Left lung (tissue), 10 donors: ENCODE data around the gene HEG1. TPM values are rescaled to one million over a fixed set of nuclear protein-coding genes. Genes with fewer than 3 reads are reported as not detected.

Experiments used
- ATAC-seq: fragments of 200-7000 bp; cut with Tn5 transposase; one replicate; pipeline ENCODE4 v1.9.1; 2020; ENCODE audit warnings: moderate library complexity
- DNase-seq, 4 donors: peaks; one replicate each; pipeline ENCODE4 v3.0.0-alpha.2; 2013 to 2020
- H3K27ac ChIP-seq, 2 donors: fragments of 200-600 bp; sonication (generic) in 1 of 2; one replicate each; pipeline versions ENCODE4 v1.5.0 to v1.8.0; 2020 to 2021
- H3K27me3 ChIP-seq, 2 donors: fragments of 200-600 bp; sonication (generic) in 1 of 2; one replicate each; pipeline versions ENCODE4 v1.5.0 to v1.8.0; 2020 to 2021
- H3K36me3 ChIP-seq, 2 donors: fragments of 200-600 bp; sonication (generic) in 1 of 2; one replicate each; pipeline versions ENCODE4 v1.5.0 to v1.8.0; 2020 to 2021
- H3K4me1 ChIP-seq, 2 donors: fragments of 200-600 bp; one replicate each; pipeline ENCODE4 v1.8.0; 2021
- H3K4me3 ChIP-seq, 2 donors: fragments of 200-600 bp; sonication (generic) in 1 of 2; one replicate each; pipeline versions ENCODE4 v1.5.0 to v1.8.0; 2020 to 2021; ENCODE audit warnings: mild to moderate bottlenecking in 1 of 2
- H3K9me3 ChIP-seq, 2 donors: fragments of 200-600 bp; sonication (generic) in 1 of 2; one replicate each; pipeline versions ENCODE4 v1.5.0 to v1.8.0; 2020 to 2021
- CTCF ChIP-seq, 2 donors: fragments of 200-600 bp; sonication (generic) in 1 of 2; IDR thresholded peaks; one replicate each; pipeline versions ENCODE4 v1.5.0 to v1.8.0; 2021; ENCODE audit warnings: antibody characterized with exemption in 2 of 2
- intact Hi-C, 2 donors: fragments of 100-400 bp; cut with DNase I; formaldehyde crosslinking; loops; one replicate each; pipeline versions ENCODE4 v1.11.2 to v1.14.2; 2022
- polyA plus RNA-seq, 6 donors: library from polyadenylated mRNA; unstranded; fragments of 120-200 nt; gene quantifications; one replicate each; pipeline ENCODE4 v1.2.1, GENCODE V29; 2013; ENCODE audit not compliant: insufficient read length in 6 of 6
- total RNA-seq, 2 donors: library from RNA; stranded (reverse); fragmentation: NEBNext Ultra II Directional; extraction: Animal tissue kit (Norgen Biotek cat#: 25700); gene quantifications; one replicate each; pipeline ENCODE4 v1.2.1, GENCODE V29; 2021
- donor health status: DM: no; HTN: yes; CAD: no.
- donor health status: DM: no; HTN: no; CAD: no.

HEG1 gene
- total and polyA plus RNA-seq, 8 donors = 43.8 to 132 (median 58.2) TPM

GRCh38 chr3:125042725-125043406 lies 12.9 kb downstream of the HEG1 start:
- H3K9me3 ChIP-seq = no peaks in the 10 kb centered on the region
- H3K36me3 ChIP-seq = no peaks in the 10 kb centered on the region
- ATAC-seq = peak; percentile 46
- H3K27ac ChIP-seq = peak overlapping the region; percentile 79 to 84
- peak in 3 of 4 donors; percentile 36 to 61 (median 49) for DNase-seq
- peaks cover 34 to 74% of the 10 kb centered on the region in 2 donors for H3K4me1 ChIP-seq
- H3K27me3 ChIP-seq = no peaks in the 10 kb centered on the region
- intact Hi-C loops = no loop called here
- H3K4me3 ChIP-seq = no peak overlapping the region
- TF ChIP-seq CTCF (IDR thresholded peaks at IDR 0.05) = no peak

- H3K36me3 ChIP-seq = no peaks in the 10 kb centered on the region
- no peaks in the 10 kb centered on the region for H3K27me3 ChIP-seq
- peak overlapping the region; percentile 30 to 69 for H3K27ac ChIP-seq
- H3K9me3 ChIP-seq = peaks cover 0 to 6% of the 10 kb centered on the region in 2 donors
- intact Hi-C loops = no loop called here
- peak in 2 of 4 donors; percentile 42 to 59 for DNase-seq
- peak; percentile 27 for ATAC-seq
- no peak for TF ChIP-seq CTCF (IDR thresholded peaks at IDR 0.05)
- H3K4me3 ChIP-seq = no peak overlapping the region
- H3K4me1 ChIP-seq = peaks cover 23 to 71% of the 10 kb centered on the region in 2 donors
Observed at GRCh38 chr3:125039131-125040100, 16.4 kb downstream of the HEG1 start.

GRCh38 chr3:125037498-125038150 lies 18.2 kb downstream of the HEG1 start:
- H3K36me3 ChIP-seq = no peaks in the 10 kb centered on the region
- DNase-seq = no peak
- no peak for TF ChIP-seq CTCF (IDR thresholded peaks at IDR 0.05)
- no peak for ATAC-seq
- H3K4me1 ChIP-seq = peaks cover 7 to 56% of the 10 kb centered on the region in 2 donors
- intact Hi-C loops = no loop called here
- peak overlapping the region in 1 of 2 donors; percentile 13 for H3K27ac ChIP-seq
- no peaks in the 10 kb centered on the region for H3K27me3 ChIP-seq
- peaks cover 0 to 6% of the 10 kb centered on the region in 2 donors for H3K9me3 ChIP-seq
- H3K4me3 ChIP-seq = no peak overlapping the region

GRCh38 chr3:125035217-125035616 lies 20.6 kb downstream of the HEG1 start:
- intact Hi-C loops = no loop called here
- Histone ChIP-seq H3K27me3 (no peaks in the 10 kb centered on the region), H3K27ac (no peak overlapping the region), H3K36me3 (no peaks in the 10 kb centered on the region), H3K9me3 (peaks cover 0 to 6% of the 10 kb centered on the region in 2 donors), H3K4me1 (peaks cover 3 to 39% of the 10 kb centered on the region in 2 donors), H3K4me3 (no peak overlapping the region)
- ATAC-seq (no peak), DNase-seq (no peak)
- no peak for TF ChIP-seq CTCF (IDR thresholded peaks at IDR 0.05)
